Activated CD4-positive, alpha-beta T cell treated with anti-CD3 and anti-CD28 coated beads, Interleukin-2, amount 50 U/mL, for 24 hours (primary cell): ENCODE measurements around the gene MCOLN3.

Source experiments
- DNase-seq, 2 donors: peaks; one replicate each; pipeline ENCODE4 v3.0.0-alpha.2; 2020; ENCODE audit warnings: low read depth in 1 of 2, low spot score in 1 of 2

The MCOLN3 gene, protein sequence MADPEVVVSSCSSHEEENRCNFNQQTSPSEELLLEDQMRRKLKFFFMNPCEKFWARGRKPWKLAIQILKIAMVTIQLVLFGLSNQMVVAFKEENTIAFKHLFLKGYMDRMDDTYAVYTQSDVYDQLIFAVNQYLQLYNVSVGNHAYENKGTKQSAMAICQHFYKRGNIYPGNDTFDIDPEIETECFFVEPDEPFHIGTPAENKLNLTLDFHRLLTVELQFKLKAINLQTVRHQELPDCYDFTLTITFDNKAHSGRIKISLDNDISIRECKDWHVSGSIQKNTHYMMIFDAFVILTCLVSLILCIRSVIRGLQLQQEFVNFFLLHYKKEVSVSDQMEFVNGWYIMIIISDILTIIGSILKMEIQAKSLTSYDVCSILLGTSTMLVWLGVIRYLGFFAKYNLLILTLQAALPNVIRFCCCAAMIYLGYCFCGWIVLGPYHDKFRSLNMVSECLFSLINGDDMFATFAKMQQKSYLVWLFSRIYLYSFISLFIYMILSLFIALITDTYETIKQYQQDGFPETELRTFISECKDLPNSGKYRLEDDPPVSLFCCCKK

DNA sequence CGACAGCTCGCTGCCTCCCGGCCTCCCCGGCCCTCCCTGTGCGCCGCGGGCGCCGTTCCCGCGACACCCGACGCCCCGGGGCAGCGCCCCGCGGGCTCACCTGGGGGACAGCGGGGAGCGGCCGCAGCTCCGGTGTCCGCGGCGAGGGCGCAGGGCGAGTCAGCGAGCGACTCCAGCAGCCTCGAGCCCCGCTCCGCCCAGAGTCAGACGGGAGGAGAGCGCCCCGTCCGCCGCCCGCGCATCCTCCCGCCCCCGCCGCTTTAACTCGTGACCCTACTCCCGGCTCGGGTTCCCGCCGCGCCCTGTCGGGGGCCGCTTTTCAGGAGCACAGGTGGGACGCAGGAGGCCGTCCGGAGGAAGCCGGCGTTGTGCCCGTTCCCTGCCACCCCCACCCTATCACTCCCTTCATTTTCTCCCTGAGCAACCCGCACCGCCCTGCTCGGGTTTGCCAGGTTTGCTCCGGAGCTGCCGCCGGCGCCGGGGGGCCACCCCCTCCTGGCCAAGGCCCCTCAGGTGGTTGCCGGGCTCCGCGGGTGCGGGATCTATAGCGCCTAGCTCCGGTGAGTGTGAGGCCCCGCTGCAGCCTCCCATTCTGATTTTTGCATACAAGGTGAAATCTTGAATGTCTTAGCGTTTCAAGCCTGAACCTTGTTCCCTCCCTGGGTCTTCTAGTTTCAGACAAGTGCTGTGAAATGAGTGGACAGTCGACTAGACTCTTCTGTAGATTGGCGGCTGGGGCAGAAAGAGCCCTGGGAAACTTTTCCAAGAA is at the start of gene MCOLN3:
MCOLN3 (minus strand) TSS at position 205 of the 769 bp plus-strand sequence. CDS start 3,140 bp downstream, outside the sequence.
- no peak for DNase-seq

DNA sequence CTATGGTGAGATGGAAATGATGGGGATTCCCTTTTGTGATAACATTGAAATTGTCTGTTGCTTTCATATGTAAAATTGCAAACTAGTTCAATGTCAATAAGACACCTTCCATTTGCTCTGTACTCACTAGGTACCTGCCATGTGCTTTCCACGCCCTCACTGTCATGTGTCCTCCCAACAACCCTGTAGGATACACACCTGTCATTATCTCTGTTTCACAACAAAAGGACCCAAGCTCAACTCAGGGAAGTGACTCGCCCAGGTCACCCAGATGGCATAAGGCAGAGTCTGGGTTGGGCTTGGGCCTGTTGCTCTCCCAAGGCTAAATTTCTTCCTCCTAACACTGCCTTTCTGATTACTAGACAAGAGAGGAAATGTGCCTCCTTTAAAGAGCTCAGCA is 45.3 kb upstream of the MCOLN3 start:
- no peak for DNase-seq

DNA sequence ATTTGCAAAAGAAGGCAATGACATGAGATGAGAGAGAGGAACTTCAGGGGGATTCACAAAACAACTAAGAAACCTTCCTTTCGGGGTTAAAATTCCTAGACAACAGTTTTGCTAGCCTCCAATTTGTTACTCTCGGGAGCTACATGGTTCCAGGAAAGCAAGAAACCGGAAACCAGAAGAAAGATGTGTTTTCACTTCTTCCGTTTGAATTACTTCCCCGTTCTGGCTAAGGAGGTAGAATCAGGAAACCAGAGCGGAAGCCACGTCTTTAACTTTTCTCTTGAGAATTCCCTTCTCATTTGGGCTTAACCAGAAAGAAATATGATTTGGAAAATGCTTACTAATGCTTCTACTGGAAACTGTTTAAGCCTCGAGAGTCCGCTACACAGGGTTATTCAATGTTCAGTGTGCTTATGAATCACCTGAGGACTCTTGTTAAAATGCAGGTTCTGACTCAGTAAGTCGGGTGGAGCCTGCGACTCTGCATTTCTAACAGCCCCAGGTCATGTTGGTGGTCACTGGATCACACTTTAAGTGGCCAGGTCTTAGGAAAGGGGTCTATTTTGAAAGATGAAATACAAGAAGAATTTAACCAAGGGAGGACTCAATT is 43.5 kb upstream of the MCOLN3 start:
- DNase-seq: peak in 1 of 2 donors; percentile 2

DNA sequence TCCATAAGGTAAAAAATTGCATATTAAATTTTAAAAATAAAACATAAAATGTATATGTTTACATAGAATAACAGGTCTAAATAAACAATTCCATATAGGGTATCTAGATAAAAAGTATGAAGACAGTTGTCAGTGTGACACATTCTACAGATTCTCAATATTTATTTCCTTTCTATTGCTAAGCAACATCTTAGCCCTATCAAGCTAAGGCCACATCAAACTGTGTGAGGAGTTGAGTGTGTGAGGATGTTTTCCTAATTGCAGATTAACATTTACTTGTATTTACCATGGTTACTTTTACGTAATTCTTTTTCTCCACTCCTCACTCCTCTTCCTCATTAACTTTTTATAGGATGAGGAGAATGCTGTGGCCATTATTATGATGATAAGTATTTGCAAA is 41.9 kb upstream of the MCOLN3 start:
- no peak for DNase-seq

DNA sequence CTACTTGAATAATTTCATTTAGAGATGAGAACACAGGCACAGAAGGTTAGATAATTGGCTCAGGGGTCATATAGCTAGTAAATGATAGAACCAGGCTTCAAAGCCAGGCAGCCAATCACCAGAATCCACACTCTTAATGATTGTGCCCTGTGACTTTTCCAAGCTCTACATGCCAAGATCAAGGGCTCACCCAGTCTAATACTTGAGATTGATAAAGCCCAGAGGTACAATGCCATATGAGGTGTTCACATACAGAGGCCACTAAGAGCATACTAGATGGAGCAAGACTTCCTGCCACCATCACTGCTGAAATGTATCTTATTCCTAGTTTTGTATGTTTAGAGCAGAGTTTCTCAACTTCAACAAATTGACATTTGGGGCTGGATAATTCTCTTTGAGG is 40.9 kb upstream of the MCOLN3 start:
- no peak for DNase-seq

DNA sequence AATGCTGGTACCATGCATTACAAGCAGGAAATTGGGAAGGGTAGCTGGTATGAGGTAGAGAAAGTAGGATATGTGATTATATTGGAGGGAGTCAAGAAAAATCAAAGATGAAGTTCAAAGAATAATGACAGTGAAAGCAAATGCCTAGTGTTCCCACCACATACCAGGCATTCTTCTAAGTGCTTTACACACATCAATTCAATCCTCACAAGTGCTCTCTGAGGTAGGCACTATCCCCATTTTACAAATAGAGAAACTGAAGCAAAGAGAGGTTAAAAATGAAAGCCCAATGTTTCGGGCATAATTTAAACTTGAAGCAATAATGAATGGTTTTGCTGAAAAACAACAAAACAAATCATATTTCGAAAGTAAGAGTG is 40.1 kb upstream of the MCOLN3 start:
- DNase-seq: no peak

DNA sequence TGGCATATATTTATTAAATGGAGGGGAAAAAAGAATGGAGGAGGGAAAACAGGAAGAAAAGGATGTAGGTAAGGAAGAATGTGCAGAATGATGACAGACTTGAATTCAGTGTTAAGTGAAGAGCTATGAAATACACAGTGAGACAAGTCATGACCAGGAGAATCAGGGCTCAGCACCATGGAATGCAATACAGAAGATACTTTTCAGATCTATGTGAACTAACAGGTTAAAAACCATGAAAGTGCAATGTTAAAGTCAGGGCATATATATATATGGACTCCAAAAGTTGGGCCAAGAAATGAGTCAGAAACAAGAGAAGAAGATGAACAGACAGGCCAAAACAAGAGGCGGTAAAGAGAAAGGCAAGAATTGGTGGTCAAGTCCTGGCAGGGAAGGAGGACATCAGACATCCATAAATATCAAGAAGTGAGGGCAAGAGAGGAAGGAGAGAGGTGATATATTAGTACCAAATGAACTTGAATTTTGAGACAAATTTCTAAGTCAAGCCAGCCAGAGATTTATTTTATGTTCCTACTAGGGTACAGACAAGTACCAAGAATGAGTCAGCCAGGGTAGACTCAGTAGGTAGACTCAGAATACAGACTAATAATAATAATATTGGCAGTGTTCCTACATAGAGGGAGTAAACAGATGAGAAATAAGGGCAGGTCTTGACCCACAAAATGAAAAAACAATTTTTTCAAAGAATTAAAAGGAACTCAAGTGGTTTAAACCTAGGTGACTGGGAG is 39.5 kb upstream of the MCOLN3 start:
- no peak for DNase-seq

DNA sequence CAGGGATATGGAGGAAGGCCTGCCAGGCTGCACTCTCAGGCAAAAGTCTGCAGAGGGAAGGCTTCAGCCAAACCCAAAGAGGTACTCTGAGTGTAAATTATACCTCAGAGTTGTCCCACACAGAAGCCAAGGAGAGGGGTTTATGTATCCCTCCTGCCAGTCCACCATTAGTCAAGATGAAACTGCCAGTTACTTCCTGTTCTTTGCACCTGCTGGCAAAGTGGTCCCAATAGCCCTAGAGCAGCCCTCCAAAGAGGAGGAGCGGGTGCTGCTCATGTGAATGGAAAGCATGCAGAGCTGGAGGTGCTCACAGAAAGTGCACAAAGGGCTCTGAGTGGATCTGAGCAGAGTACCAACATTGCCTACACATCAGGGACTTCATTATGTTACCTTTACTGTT is 37.1 kb upstream of the MCOLN3 start:
- DNase-seq: no peak

DNA sequence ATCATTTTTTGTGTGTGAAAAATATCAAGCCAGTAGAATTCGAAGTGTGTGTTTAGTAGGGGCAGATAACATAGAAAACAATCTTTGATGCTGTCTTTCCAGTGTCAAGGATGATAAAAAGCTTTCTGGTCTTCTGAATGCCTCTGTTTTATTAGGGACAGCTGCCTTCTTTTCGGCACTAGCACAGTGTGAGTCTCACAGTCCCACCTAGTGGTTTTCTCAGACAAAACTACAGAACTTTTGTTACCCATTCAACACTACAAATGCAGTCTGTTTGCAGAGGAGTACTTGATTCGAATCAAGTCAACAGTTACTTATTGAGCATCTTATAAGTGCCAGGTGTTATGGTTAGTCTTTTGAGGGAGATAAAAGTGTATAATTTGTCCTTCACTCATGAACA is 30.6 kb upstream of the MCOLN3 start:
- DNase-seq: no peak

DNA sequence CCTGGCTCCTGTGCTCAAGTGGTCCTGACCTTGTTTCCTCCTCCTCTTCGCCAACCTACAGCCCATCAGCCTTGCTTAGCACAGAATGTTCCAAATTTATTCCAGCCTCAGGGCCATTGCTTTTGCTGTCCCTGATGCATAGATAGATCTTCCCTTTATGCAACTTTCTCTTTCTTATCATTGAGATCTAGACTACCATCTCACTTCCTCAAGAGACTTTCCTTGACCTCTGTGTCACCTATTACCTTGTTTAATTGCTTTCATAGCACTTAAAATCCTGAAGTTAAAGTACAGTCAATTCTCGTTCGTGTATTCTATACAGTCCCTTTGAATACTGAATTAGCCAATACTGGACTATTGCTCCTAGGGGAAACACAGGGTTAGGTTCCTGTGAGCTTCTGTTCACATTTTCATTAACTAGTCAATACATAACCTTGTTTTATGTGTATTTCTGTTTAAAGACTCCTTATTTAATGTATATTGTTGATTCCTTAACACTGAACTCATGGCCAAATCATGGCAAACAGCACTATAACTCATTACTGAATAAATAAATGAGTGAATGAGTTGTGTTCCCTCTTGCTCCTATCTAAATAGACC is 26.2 kb upstream of the MCOLN3 start:
- no peak for DNase-seq

DNA sequence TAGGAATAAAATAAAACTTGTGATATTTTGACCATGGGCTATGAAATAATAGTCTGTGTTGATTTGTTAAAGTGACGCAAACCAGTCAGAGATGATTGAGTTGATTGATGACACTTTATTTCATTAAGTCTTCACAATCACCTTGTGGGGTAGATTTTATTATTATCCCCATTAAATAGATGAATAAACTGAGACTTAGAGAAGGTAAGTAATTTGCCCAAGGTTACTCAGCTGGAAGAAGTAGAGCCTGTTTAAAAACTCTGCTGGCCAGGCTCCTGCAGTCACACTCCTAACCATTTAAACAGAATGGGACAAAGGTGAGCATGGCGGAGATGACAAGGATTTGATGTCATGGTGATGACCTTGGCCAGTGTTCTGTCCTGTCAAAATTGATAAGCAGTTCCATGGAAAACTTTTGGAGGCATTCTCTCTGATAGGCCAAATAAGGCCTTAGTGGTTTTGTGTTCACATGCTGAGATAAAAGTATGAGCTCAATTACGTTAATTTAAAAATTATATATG is 22.7 kb upstream of the MCOLN3 start:
- DNase-seq: no peak

DNA sequence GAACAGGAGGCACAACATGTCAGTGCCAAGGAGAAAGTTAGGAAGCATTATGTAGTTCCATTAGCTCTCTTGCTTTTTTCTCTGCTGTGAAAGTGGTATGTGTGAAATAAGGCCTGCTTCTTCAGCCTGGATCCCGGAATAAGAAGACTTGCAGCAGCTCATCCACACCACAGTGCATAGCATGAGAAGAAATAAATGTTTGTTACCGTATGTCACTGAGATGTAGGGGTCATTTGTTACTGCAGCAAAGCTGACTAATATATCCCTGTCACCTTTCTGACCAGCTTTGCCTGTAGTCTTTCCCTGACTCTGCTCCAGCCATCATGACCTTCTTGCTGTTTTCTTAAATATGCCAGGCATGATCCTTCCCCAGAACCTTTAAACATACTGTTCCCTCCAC is 20.5 kb upstream of the MCOLN3 start:
- no peak for DNase-seq

DNA sequence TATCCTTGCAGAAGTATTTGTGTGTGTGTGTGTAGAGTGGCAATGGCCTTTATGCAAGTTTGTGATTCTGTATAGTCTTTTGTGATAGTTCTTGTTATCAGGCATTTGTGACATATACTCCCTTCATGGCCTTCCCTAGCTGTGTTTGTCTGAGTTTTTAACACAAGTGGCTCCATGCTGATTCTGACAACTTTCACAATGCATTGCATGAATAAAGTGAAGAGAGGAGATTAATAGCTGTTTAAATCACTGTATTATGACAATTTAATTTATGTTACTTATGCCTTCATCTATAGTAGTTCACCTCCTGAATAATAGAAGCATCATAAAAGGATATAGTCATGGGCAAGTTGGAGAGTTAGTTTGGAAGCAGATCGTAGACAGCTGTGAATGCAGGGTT is 17.2 kb upstream of the MCOLN3 start:
- DNase-seq: no peak

DNA sequence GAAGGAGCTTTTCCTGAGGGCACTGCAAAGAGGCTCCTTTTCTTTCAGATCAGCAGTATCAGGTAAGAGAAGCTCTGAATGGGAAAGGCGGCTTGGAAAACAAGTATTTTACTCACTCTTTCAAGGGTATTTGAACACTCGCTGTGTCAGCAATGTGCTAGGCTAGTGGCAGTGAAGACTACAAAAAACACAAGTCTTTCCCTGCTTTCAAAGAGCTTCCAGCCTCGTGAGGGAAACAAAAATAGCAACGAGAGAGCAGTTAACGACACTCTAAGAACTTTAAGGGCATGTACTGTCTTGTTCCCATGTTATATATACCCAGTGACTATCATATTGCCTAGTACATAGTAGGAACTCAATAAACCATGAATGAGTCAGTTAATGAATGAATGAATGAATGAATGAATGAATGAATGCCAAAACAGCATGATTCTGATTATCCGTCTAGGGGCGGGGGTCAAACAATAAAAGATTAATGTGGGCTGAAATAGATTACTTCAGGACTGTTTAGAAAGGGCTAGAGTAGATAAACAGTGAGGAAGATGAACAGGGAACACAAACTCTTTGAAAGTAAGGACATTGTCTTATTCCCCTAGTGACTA is 14.2 kb upstream of the MCOLN3 start:
- no peak for DNase-seq

DNA sequence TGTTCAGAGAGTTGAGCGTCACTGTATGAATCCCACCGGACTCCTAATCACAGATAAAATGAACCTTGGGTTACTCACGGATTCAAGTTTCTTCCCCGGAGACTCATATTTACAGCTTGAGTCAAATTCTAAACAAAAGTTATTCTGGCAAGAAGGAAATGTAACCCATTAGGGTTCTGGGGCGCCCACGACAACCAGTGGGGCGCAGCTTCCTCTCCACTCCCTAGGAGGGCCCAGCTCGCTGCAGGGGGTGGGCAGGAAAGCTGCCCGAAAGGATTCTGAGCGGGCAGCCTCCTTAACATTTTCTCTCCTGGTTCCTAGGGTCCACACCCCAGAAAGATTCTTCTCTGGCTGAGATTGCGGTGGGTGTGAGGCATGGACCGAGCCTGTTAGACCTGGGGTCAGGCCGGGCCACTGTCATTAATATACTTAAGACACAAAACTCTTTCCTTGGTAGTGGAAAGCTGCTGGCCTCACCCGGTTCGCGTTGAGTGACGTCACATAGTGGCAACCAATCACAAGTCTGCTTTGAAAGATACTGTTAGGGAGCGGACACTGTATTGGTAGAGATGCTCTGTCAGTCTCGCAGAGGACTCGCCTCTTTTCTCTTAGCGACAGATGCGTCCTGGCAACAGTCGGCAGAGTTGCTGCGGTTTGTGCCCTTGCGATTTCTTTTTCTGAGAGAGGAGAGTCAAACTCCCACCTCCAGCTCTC is 13.6 kb upstream of the MCOLN3 start:
- DNase-seq: peak; percentile 45 to 85

DNA sequence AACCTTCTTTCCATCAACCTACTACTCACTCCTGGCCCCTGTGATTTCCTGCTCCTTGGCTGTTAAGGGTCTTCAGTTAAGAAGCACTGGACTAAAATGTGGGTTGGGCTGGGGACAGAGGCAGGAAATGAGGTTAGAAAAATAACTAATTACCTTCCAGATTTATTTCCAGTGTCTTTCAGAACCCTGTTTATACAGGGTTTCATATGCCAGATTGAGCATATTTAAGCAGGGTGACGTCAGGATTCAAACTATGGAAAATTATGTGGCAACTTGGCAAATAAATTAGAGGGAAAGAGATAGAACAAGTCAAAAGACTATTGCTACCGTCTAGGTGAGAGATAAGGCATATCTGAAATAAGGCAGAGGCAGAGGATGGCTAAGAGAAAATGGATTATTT is 11.7 kb upstream of the MCOLN3 start:
- DNase-seq: no peak

DNA sequence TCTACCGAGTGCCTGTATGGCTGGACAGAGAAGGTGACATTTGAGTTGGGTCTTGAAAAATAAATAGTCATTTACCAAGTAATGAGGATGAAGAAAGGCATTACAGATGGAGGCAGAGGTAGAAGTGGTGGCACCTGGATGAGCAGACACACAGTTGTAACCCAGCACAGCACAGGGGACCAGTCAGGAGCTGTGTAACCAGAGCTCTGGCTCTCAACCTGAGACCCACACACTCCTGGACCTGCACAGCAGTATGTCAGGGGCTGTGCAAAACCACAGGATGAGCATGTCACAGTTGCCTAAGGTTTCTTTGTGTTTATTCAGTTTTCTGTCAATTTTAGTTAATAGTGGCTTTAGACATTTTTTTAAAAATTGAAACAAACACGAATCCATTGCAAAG is 11.3 kb upstream of the MCOLN3 start:
- DNase-seq: no peak

DNA sequence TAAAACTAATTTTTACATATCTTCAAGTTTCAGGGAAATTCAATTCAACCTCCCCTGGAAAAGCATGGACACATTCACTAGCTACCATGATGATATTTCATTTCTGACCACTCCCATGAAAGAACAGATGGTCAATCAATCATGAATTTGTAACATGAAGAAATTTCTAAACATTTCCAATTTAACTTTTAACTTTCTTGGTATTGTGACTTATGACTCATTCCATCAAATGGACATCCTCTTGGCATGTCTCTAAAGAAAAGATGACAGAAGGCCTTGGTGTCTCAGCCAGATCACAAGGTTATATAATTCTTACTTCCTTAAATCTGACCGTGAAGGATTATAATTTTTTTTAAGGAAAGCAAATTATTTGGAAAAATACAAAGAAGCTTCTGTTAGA is 10.5 kb upstream of the MCOLN3 start:
- DNase-seq: no peak

DNA sequence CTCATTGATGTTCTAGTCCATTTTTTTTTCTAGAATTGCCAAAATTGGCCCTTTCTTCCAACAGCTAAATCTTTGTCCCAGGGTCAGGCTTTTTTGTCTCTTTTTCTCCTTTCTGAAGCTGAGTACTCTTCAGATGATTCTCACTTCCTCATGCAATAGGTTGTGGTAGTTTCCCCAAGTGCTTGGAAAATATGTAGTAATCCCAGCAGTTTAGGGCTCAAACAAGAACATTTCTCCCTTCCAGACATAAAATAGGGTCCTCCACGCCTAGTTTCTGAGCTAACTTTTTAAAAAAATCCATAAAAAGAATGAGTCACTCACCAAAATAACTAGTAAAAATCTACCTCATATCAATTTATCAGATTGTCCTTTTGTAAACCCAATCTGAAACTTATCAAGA is 10.0 kb upstream of the MCOLN3 start:
- no peak for DNase-seq

DNA sequence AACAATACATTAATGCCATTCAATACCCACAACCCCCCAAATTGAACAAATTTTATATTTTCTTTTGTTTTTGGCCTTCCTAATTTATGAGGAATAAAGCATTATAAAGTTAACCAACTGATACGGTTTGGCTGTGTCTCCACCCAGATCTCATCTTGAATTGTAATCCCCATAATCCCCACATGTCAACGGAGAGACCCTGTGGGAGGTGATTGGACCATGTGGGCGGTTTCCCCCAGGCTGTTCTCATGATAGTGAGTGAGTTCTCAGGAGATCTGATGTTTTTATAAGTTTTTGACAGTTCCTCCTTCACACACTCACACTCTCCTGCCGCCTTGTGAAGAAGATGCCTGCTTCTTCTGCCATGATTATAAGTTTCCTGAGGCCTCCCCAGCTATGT is 6.4 kb upstream of the MCOLN3 start:
- DNase-seq: no peak
